ENCODE results near the gene SCP2D1. TPM values are rescaled to one million over a fixed set of nuclear protein-coding genes. Genes with fewer than 3 reads are reported as not detected.

Gene SCP2D1
- polyA plus RNA-seq, 1 donor from 2014 or later = not detected

DNA sequence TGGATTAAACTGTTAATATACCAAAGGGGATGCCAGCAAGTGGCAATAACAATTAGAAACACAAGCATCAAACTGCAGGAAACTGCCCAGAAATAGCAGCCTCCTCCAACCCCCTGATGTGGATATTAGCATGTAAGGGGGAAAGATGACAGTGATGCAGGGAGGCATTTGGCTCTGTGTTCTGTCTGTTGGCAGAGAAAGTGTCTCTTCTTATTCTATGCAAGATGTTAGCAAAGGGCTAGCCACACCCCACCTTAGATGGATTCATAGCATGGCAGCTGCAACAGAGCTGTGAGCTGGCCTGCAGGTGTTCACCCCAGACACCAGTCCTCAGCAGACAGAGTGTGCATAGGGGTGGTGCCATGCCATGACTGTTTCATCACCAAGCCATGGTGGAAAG is 38.0 kb downstream of the SCP2D1 start:
- Histone ChIP-seq H3F3A (ENCODE audit: insufficient read depth, low read length, poor library complexity, severe bottlenecking) (no peaks in the 10 kb centered on the region), H3K79me2 (replicated peaks; ENCODE audit: insufficient read depth, low read length) (no peaks in the 10 kb centered on the region), H3K27me3 (ENCODE audit: insufficient read depth, low read depth, low read length) (no peaks in the 10 kb centered on the region), H3K9me2 (ENCODE audit: insufficient read depth, low read length) (no peaks in the 10 kb centered on the region), H4K20me1 (ENCODE audit: insufficient read depth) (no peaks in the 10 kb centered on the region), H3K9me3 (ENCODE audit: low read length) (no peaks in the 10 kb centered on the region), H3K36me3 (ENCODE audit: insufficient read depth, low read length) (no peaks in the 10 kb centered on the region), H3K4me3 (ENCODE audit: low read length) (no peak overlapping the region), H3K27ac (ENCODE audit: low read length) (no peak overlapping the region), H3K4me2 (ENCODE audit: low read length) (no peak overlapping the region), H3K9ac (ENCODE audit: low read length) (no peak overlapping the region), H2AFZ (ENCODE audit: low read depth, low read length) (no peak overlapping the region)
- no peak for TF ChIP-seq EP300 (conservative IDR thresholded peaks at IDR 0.05; ENCODE audit: poor library complexity, severe bottlenecking)
- no peak for TF ChIP-seq POLR2AphosphoS5 (IDR thresholded peaks at IDR 0.05)
- TF ChIP-seq CTCF (IDR thresholded peaks at IDR 0.05; ENCODE audit: poor library complexity, severe bottlenecking) = no peak
- TF ChIP-seq MXI1 (conservative IDR thresholded peaks at IDR 0.05; ENCODE audit: poor library complexity, severe bottlenecking) = no peak
- no peak for TF ChIP-seq REST (IDR thresholded peaks at IDR 0.05; ENCODE audit: borderline replicate concordance)
- TF ChIP-seq EZH2 (IDR thresholded peaks at IDR 0.05; ENCODE audit: borderline replicate concordance, insufficient read depth, low read length, poor library complexity, severe bottlenecking) = no peak
- no peak for TF ChIP-seq SMC3 (conservative IDR thresholded peaks at IDR 0.05; ENCODE audit: poor library complexity)
- TF ChIP-seq TAF1 (IDR thresholded peaks at IDR 0.05; ENCODE audit: low read depth) = no peak
- TF ChIP-seq RAD21 (conservative IDR thresholded peaks at IDR 0.05) = no peak

- H3K9me2 ChIP-seq (ENCODE audit: insufficient read depth, low read length) = no peaks in the 10 kb centered on the region
- H4K20me1 ChIP-seq (ENCODE audit: insufficient read depth) = no peaks in the 10 kb centered on the region
- no peak overlapping the region for H3K4me3 ChIP-seq (ENCODE audit: low read length)
- no peaks in the 10 kb centered on the region for H3K9me3 ChIP-seq (ENCODE audit: low read length)
- H3K27ac ChIP-seq (ENCODE audit: low read length) = no peak overlapping the region
- no peaks in the 10 kb centered on the region for H3K36me3 ChIP-seq (ENCODE audit: insufficient read depth, low read length)
- TF ChIP-seq POLR2AphosphoS5 (IDR thresholded peaks at IDR 0.05) = no peak
- TF ChIP-seq CTCF (IDR thresholded peaks at IDR 0.05; ENCODE audit: poor library complexity, severe bottlenecking) = no peak
- no peak for TF ChIP-seq REST (IDR thresholded peaks at IDR 0.05; ENCODE audit: borderline replicate concordance)
- no peak for TF ChIP-seq TAF1 (IDR thresholded peaks at IDR 0.05; ENCODE audit: low read depth)
- no peak for TF ChIP-seq RAD21 (conservative IDR thresholded peaks at IDR 0.05)
- TF ChIP-seq EP300 (conservative IDR thresholded peaks at IDR 0.05; ENCODE audit: poor library complexity, severe bottlenecking) = no peak
- TF ChIP-seq EZH2 (IDR thresholded peaks at IDR 0.05; ENCODE audit: borderline replicate concordance, insufficient read depth, low read length, poor library complexity, severe bottlenecking) = no peak
- TF ChIP-seq SMC3 (conservative IDR thresholded peaks at IDR 0.05; ENCODE audit: poor library complexity) = no peak
- TF ChIP-seq MXI1 (conservative IDR thresholded peaks at IDR 0.05; ENCODE audit: poor library complexity, severe bottlenecking) = no peak
- H2AFZ ChIP-seq (ENCODE audit: low read depth, low read length) = no peak overlapping the region
- no peaks in the 10 kb centered on the region for H3K27me3 ChIP-seq (ENCODE audit: insufficient read depth, low read depth, low read length)
- H3K79me2 ChIP-seq (replicated peaks; ENCODE audit: insufficient read depth, low read length) = no peaks in the 10 kb centered on the region
- no peak overlapping the region for H3K4me2 ChIP-seq (ENCODE audit: low read length)
- H3F3A ChIP-seq (ENCODE audit: insufficient read depth, low read length, poor library complexity, severe bottlenecking) = no peaks in the 10 kb centered on the region
- H3K9ac ChIP-seq (ENCODE audit: low read length) = no peak overlapping the region
These were observed 38.7 kb downstream of the SCP2D1 start for GRCh38 chr20:18852318-18852717.

Measured in neural cell (in vitro differentiated cells).